Measurements from ENCODE around the gene PSMC4. TPM values are rescaled to one million over a fixed set of nuclear protein-coding genes. Genes with fewer than 3 reads are reported as not detected.

The PSMC4 gene
- total RNA-seq, 1 donor = 45.0 TPM

- Histone ChIP-seq H3K4me3 (ENCODE audit: low read length) (no peak overlapping the region), H3K27me3 (ENCODE audit: insufficient read depth, low read length) (no peaks in the 10 kb centered on the region), H3K4me1 (ENCODE audit: insufficient read depth, low read length) (peaks cover 26% of the 10 kb centered on the region)
Measured at GRCh38 chr19:39994361-39994760, 23.4 kb downstream of the PSMC4 start.

GRCh38 chr19:39995794-39996193 is 24.8 kb downstream of the PSMC4 start:
- Histone ChIP-seq H3K4me1 (ENCODE audit: insufficient read depth, low read length) (peaks cover 26% of the 10 kb centered on the region), H3K9me3 (ENCODE audit: low read depth, low read length) (no peaks in the 10 kb centered on the region), H3K27me3 (ENCODE audit: insufficient read depth, low read length) (no peaks in the 10 kb centered on the region), H3K4me3 (ENCODE audit: low read length) (no peak overlapping the region)

More at GRCh38 chr19:39994361-39994760, 23.4 kb downstream of the PSMC4 start:
- no peaks in the 10 kb centered on the region for H3K9me3 ChIP-seq (ENCODE audit: low read depth, low read length)

GRCh38 chr19:39996218-39996810 is 25.3 kb downstream of the PSMC4 start:
- Histone ChIP-seq H3K4me1 (ENCODE audit: insufficient read depth, low read length) (peaks cover 22% of the 10 kb centered on the region), H3K9me3 (ENCODE audit: low read depth, low read length) (no peaks in the 10 kb centered on the region), H3K4me3 (ENCODE audit: low read length) (peak overlapping the region; percentile 87), H3K27me3 (ENCODE audit: insufficient read depth, low read length) (no peaks in the 10 kb centered on the region)

- Histone ChIP-seq H3K9me3 (ENCODE audit: low read depth, low read length) (no peaks in the 10 kb centered on the region), H3K27me3 (ENCODE audit: insufficient read depth, low read length) (no peaks in the 10 kb centered on the region), H3K4me1 (ENCODE audit: insufficient read depth, low read length) (peaks cover 19% of the 10 kb centered on the region), H3K4me3 (ENCODE audit: low read length) (peak within 1 kb of the TSS; percentile 87)
Measured at GRCh38 chr19:39996811-39997637, 26.1 kb downstream of the PSMC4 start, which contains the start of gene ZNF546. Gene ZNF546, plus strand, starts transcription at chr19:39997060. Its CDS starts 1,267 bp downstream, at chr19:39998327.

GRCh38 chr19:39997638-39998216 is 26.8 kb downstream of the PSMC4 start:
- no peaks in the 10 kb centered on the region for H3K9me3 ChIP-seq (ENCODE audit: low read depth, low read length)
- no peak overlapping the region for H3K4me3 ChIP-seq (ENCODE audit: low read length)
- no peaks in the 10 kb centered on the region for H3K27me3 ChIP-seq (ENCODE audit: insufficient read depth, low read length)

GRCh38 chr19:39998501-39998900 is 27.5 kb downstream of the PSMC4 start:
- Histone ChIP-seq H3K4me3 (ENCODE audit: low read length) (no peak overlapping the region), H3K9me3 (ENCODE audit: low read depth, low read length) (no peaks in the 10 kb centered on the region), H3K27me3 (ENCODE audit: insufficient read depth, low read length) (no peaks in the 10 kb centered on the region), H3K4me1 (ENCODE audit: insufficient read depth, low read length) (peaks cover 19% of the 10 kb centered on the region)

More at GRCh38 chr19:39997638-39998216, 26.8 kb downstream of the PSMC4 start:
- peaks cover 19% of the 10 kb centered on the region for H3K4me1 ChIP-seq (ENCODE audit: insufficient read depth, low read length)

- H3K27me3 ChIP-seq (ENCODE audit: insufficient read depth, low read length) = no peaks in the 10 kb centered on the region
- no peaks in the 10 kb centered on the region for H3K4me1 ChIP-seq (ENCODE audit: insufficient read depth, low read length)
- H3K4me3 ChIP-seq (ENCODE audit: low read length) = no peak overlapping the region
- H3K9me3 ChIP-seq (ENCODE audit: low read depth, low read length) = peaks cover 5% of the 10 kb centered on the region
Measured at GRCh38 chr19:40005691-40006272, 34.8 kb downstream of the PSMC4 start.

- no peaks in the 10 kb centered on the region for H3K27me3 ChIP-seq (ENCODE audit: insufficient read depth, low read length)
- H3K9me3 ChIP-seq (ENCODE audit: low read depth, low read length) = peaks cover 5% of the 10 kb centered on the region
- H3K4me3 ChIP-seq (ENCODE audit: low read length) = no peak overlapping the region
- H3K4me1 ChIP-seq (ENCODE audit: insufficient read depth, low read length) = no peaks in the 10 kb centered on the region
Measured at GRCh38 chr19:40006273-40006691, 35.3 kb downstream of the PSMC4 start.

- H3K9me3 ChIP-seq (ENCODE audit: low read depth, low read length) = peaks cover 27% of the 10 kb centered on the region
- no peaks in the 10 kb centered on the region for H3K27me3 ChIP-seq (ENCODE audit: insufficient read depth, low read length)
- no peak overlapping the region for H3K4me3 ChIP-seq (ENCODE audit: low read length)
- no peaks in the 10 kb centered on the region for H3K4me1 ChIP-seq (ENCODE audit: insufficient read depth, low read length)
Measured at GRCh38 chr19:40009674-40010073, 38.7 kb downstream of the PSMC4 start.

GRCh38 chr19:40013991-40014390 is 43.0 kb downstream of the PSMC4 start:
- H3K9me3 ChIP-seq (ENCODE audit: low read depth, low read length) = peaks cover 55% of the 10 kb centered on the region
- no peak overlapping the region for H3K4me3 ChIP-seq (ENCODE audit: low read length)

GRCh38 chr19:40023969-40024368 is 53.0 kb downstream of the PSMC4 start:
- peaks cover 64% of the 10 kb centered on the region for H3K9me3 ChIP-seq (ENCODE audit: low read depth, low read length)
- H3K27me3 ChIP-seq (ENCODE audit: insufficient read depth, low read length) = no peaks in the 10 kb centered on the region
- H3K4me1 ChIP-seq (ENCODE audit: insufficient read depth, low read length) = no peaks in the 10 kb centered on the region
- H3K4me3 ChIP-seq (ENCODE audit: low read length) = no peak overlapping the region

More at GRCh38 chr19:40013991-40014390, 43.0 kb downstream of the PSMC4 start:
- no peaks in the 10 kb centered on the region for H3K4me1 ChIP-seq (ENCODE audit: insufficient read depth, low read length)
- no peaks in the 10 kb centered on the region for H3K27me3 ChIP-seq (ENCODE audit: insufficient read depth, low read length)

- no peaks in the 10 kb centered on the region for H3K4me1 ChIP-seq (ENCODE audit: insufficient read depth, low read length)
- H3K9me3 ChIP-seq (ENCODE audit: low read depth, low read length) = peaks cover 80% of the 10 kb centered on the region
- no peaks in the 10 kb centered on the region for H3K27me3 ChIP-seq (ENCODE audit: insufficient read depth, low read length)
- H3K4me3 ChIP-seq (ENCODE audit: low read length) = no peak overlapping the region
Measured at GRCh38 chr19:40025938-40026596, 55.1 kb downstream of the PSMC4 start.

- H3K4me1 ChIP-seq (ENCODE audit: insufficient read depth, low read length) = no peaks in the 10 kb centered on the region
- H3K9me3 ChIP-seq (ENCODE audit: low read depth, low read length) = peaks cover 81% of the 10 kb centered on the region
- no peak overlapping the region for H3K4me3 ChIP-seq (ENCODE audit: low read length)
Measured at GRCh38 chr19:40026597-40026970, 55.6 kb downstream of the PSMC4 start.

More at GRCh38 chr19:40026597-40026970, 55.6 kb downstream of the PSMC4 start:
- no peaks in the 10 kb centered on the region for H3K27me3 ChIP-seq (ENCODE audit: insufficient read depth, low read length)
